ENCODE data around the gene FARS2. TPM values are rescaled to one million over a fixed set of nuclear protein-coding genes. Genes with fewer than 3 reads are reported as not detected.
"Not testable (repeated sequence)": the region's sequence is repeated elsewhere in the genome, so short reads cannot be mapped to it uniquely, and the experiment has no call there.

The FARS2 gene
- total and polyA plus RNA-seq, 2 of the 13 experiments (the other 11 are each of a cell fraction or from before 2014, with no cell fraction given), result 15.4 to 26.0 TPM

DNA sequence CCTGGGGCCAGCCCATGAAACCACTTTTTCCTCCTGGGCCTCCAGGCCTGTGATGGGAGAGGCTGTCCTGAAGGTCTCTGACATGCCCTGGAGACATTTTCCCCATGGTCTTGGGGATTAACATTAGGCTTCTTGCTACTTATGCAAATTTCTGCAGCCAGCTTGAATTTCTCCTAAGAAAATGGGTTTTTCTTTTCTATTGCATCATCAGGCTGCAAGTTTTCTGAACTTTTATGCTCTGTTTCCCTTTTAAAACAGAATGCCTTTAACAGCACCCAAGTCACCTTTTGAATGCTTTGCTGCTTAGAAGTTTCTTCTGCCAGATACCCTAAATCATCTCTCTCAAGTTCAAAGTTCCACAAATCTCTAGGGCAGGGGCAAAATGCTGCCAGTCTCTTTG lies 535.2 kb downstream of the FARS2 start:
- TF ChIP-seq ATF7 (IDR thresholded peaks at IDR 0.05), result peak; percentile 30; the same call in 1 of the 2 replicates
- intact Hi-C loops (cut with micrococcal nuclease; ENCODE audit: unreplicated experiment); H4K20me1 ChIP-seq (ENCODE audit: insufficient read depth, low read length); H3K4me3 ChIP-seq (replicated peaks in 1 of 3; ENCODE audit: insufficient read depth in 1 of 3, low read depth in 2 of 3, low read length in 3 of 3); CTCF ChIA-PET (ENCODE audit: low intra/inter-chr PET ratio, low total read pairs); H3K27me3 ChIP-seq (ENCODE audit: control insufficient read depth in 1 of 2, insufficient read depth in 2 of 2, low read length in 2 of 2); H3K4me2 ChIP-seq (ENCODE audit: low read depth, low read length); in situ Hi-C loops (cut with HindIII; ENCODE audit: extremely low pct_ligation_motif_present, low pct_unique_long_range_greater_than_20kb); ATAC-seq; H3K27ac ChIP-seq (ENCODE audit: extremely low read length, insufficient read depth, low read length); FAIRE-seq; BruUV-seq (replicated peaks); H3K79me2 ChIP-seq (ENCODE audit: insufficient read depth, low read length); H3K36me3 ChIP-seq (replicated peaks in 1 of 2; ENCODE audit: control insufficient read depth in 1 of 2, insufficient read depth in 2 of 2, low read length in 2 of 2); H2AFZ ChIP-seq (ENCODE audit: low read length); H3K9me3 ChIP-seq (ENCODE audit: low read length); POLR2A ChIA-PET; H3K4me1 ChIP-seq (ENCODE audit: insufficient read depth, low read length); DNase-seq (ENCODE audit: low spot score); H3K9ac ChIP-seq (ENCODE audit: insufficient read depth, low read depth, low read length); TF ChIP-seq ATF7 (CRISPR knock-in tag; IDR thresholded peaks at IDR 0.05): not testable (repeated sequence)

DNA sequence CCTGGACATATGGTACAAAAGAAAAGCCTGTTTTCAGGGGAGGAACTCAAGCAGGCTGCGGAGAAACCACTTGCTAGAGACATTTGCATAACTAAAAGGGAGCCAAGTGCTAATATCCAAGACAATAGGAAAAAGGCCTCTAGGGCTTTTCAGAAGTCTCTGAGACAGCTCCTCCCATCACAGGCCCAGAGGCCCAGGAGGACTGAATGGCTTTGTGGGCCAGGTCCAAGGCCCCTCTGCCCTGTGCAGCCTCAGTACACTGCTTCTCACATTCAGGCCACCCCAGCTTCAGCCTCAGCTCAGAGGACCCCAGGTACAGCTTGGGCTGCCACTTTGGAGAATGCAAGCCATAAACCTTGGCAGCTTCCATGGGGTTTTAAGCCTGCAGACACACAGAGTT lies 545.1 kb downstream of the FARS2 start:
- H3K36me3 ChIP-seq (replicated peaks in 1 of 2; ENCODE audit: control insufficient read depth in 1 of 2, insufficient read depth in 2 of 2, low read length in 2 of 2); H3K4me2 ChIP-seq (ENCODE audit: low read depth, low read length); FAIRE-seq; CTCF ChIA-PET (ENCODE audit: low intra/inter-chr PET ratio, low total read pairs); H3K27me3 ChIP-seq (ENCODE audit: control insufficient read depth in 1 of 2, insufficient read depth in 2 of 2, low read length in 2 of 2); POLR2A ChIA-PET; H3K4me3 ChIP-seq (replicated peaks in 1 of 3; ENCODE audit: insufficient read depth in 1 of 3, low read depth in 2 of 3, low read length in 3 of 3); H4K20me1 ChIP-seq (ENCODE audit: insufficient read depth, low read length); H3K79me2 ChIP-seq (ENCODE audit: insufficient read depth, low read length); BruUV-seq (replicated peaks); H3K9ac ChIP-seq (ENCODE audit: insufficient read depth, low read depth, low read length); intact Hi-C loops (cut with micrococcal nuclease; ENCODE audit: unreplicated experiment); DNase-seq (ENCODE audit: low spot score); H3K27ac ChIP-seq (ENCODE audit: extremely low read length, insufficient read depth, low read length); ATAC-seq; in situ Hi-C loops (cut with HindIII; ENCODE audit: extremely low pct_ligation_motif_present, low pct_unique_long_range_greater_than_20kb); H3K4me1 ChIP-seq (ENCODE audit: insufficient read depth, low read length); H2AFZ ChIP-seq (ENCODE audit: low read length): not testable (repeated sequence)
- H3K9me3 ChIP-seq (ENCODE audit: low read length), result 0 out of 2 replicates have a peak, but pooled peaks cover 12% of the 10 kb centered on the region
- 4% methylated on average over 1 of the region's 1 CpG for WGBS (ENCODE audit: low lambda C conversion rate)

DNA sequence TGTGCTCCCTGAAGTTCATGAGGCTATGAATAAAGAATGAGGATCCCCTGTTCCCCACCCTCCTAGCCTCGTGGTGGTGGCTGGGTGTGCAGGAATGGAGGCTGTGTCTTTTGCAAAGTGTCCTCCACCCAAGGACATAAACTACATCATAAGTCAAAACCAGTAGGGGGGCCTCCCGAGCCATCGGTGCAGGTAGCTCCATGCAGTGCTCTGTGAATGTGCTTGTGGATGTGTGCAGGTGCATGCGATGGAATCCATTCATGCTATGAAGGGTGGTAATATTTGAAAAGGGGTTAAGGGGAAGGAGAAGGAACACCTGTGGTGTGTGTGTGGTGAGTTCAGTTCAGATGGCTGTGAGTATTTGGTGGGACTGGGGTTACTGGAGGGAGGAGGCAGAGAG lies 548.1 kb downstream of the FARS2 start:
- Histone ChIP-seq H2AFZ (ENCODE audit: low read length) (no peak overlapping the region), H3K36me3 (replicated peaks in 1 of 2; ENCODE audit: control insufficient read depth in 1 of 2, insufficient read depth in 2 of 2, low read length in 2 of 2) (no peaks in the 10 kb centered on the region), H3K4me3 (replicated peaks in 1 of 3; ENCODE audit: insufficient read depth in 1 of 3, low read depth in 2 of 3, low read length in 3 of 3) (no peak overlapping the region), H3K79me2 (ENCODE audit: insufficient read depth, low read length) (no peaks in the 10 kb centered on the region), H3K27ac (ENCODE audit: extremely low read length, insufficient read depth, low read length) (no peak overlapping the region), H3K9ac (ENCODE audit: insufficient read depth, low read depth, low read length) (no peak overlapping the region), H4K20me1 (ENCODE audit: insufficient read depth, low read length) (no peaks in the 10 kb centered on the region), H3K9me3 (ENCODE audit: low read length) (0 out of 2 replicates have a peak, but pooled peaks cover 12% of the 10 kb centered on the region), H3K27me3 (ENCODE audit: control insufficient read depth in 1 of 2, insufficient read depth in 2 of 2, low read length in 2 of 2) (peaks cover 0 to 10% of the 10 kb centered on the region in 2 experiments; a peak in 2 of 5 replicates), H3K4me1 (ENCODE audit: insufficient read depth, low read length) (no peaks in the 10 kb centered on the region), H3K4me2 (ENCODE audit: low read depth, low read length) (no peak overlapping the region)
- BruUV-seq (replicated peaks), result no TSS peak
- 16% methylated on average over 4 of the region's 4 CpGs for WGBS (ENCODE audit: low lambda C conversion rate)
- ChIA-PET CTCF (ENCODE audit: low intra/inter-chr PET ratio, low total read pairs) (no interaction called here), POLR2A (no interaction called here)
- in situ Hi-C loops (cut with HindIII; ENCODE audit: extremely low pct_ligation_motif_present, low pct_unique_long_range_greater_than_20kb) (no loop called here), intact Hi-C loops (cut with micrococcal nuclease; ENCODE audit: unreplicated experiment) (no loop called here)
- DNase-seq (ENCODE audit: low spot score), result no peak
- peak; percentile 45 for ATAC-seq
- FAIRE-seq, result no peak
- TF ChIP-seq ZNF775 (CRISPR knock-in tag; IDR thresholded peaks at IDR 0.05; ENCODE audit: borderline replicate concordance), result no peak
- TF ChIP-seq, protein P1, sequence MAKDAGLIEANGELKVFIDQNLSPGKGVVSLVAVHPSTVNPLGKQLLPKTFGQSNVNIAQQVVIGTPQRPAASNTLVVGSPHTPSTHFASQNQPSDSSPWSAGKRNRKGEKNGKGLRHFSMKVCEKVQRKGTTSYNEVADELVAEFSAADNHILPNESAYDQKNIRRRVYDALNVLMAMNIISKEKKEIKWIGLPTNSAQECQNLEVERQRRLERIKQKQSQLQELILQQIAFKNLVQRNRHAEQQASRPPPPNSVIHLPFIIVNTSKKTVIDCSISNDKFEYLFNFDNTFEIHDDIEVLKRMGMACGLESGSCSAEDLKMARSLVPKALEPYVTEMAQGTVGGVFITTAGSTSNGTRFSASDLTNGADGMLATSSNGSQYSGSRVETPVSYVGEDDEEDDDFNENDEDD (CRISPR knock-in tag; IDR thresholded peaks at IDR 0.05; ENCODE audit: borderline replicate concordance), result no peak
- TF ChIP-seq, protein P2, sequence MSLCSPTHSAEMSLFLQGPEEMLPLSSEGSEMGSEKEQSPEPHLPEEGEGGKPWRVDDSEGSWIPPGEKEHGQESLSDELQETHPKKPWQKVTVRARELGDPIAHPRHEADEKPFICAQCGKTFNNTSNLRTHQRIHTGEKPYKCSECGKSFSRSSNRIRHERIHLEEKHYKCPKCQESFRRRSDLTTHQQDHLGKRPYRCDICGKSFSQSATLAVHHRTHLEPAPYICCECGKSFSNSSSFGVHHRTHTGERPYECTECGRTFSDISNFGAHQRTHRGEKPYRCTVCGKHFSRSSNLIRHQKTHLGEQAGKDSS (CRISPR knock-in tag; IDR thresholded peaks at IDR 0.05; ENCODE audit: borderline replicate concordance, low read depth), result no peak
- TF ChIP-seq ZNF510 (CRISPR knock-in tag; IDR thresholded peaks at IDR 0.05; ENCODE audit: low read depth), result no peak
- TF ChIP-seq ZNF207 (IDR thresholded peaks at IDR 0.05; ENCODE audit: borderline replicate concordance), result no peak
- TF ChIP-seq, protein P3, sequence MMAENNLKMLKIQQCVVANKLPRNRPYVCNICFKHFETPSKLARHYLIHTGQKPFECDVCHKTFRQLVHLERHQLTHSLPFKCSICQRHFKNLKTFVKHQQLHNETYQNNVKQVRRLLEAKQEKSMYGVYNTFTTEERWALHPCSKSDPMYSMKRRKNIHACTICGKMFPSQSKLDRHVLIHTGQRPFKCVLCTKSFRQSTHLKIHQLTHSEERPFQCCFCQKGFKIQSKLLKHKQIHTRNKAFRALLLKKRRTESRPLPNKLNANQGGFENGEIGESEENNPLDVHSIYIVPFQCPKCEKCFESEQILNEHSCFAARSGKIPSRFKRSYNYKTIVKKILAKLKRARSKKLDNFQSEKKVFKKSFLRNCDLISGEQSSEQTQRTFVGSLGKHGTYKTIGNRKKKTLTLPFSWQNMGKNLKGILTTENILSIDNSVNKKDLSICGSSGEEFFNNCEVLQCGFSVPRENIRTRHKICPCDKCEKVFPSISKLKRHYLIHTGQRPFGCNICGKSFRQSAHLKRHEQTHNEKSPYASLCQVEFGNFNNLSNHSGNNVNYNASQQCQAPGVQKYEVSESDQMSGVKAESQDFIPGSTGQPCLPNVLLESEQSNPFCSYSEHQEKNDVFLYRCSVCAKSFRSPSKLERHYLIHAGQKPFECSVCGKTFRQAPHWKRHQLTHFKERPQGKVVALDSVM (CRISPR knock-in tag; IDR thresholded peaks at IDR 0.05), result no peak

All from HepG2 (cell line).